ENCODE measurements around the gene LYPD1. TPM values are rescaled to one million over a fixed set of nuclear protein-coding genes. Genes with fewer than 3 reads are reported as not detected.

Gene LYPD1
- total RNA-seq, 2 donors from 2014 or later: 0.18 TPM; not detected in 1

DNA sequence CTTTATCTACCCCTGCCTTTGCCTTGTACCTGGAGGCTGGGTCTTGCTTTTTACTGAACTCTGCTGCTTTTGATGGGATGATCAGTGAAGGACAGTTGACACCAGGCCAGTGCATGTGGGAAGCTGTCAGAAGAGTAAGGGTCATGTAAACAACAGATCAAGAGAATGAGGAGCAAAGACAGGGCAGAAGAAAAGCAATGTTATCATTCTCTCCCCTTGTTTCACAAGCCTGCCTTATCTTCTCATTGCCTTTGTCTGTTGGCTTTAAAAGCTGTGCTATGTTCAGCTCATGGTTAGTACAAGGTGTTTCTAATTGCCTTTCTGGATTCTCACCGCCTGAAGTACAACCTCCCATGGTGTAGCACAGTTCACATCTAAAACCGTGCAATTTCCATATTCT lies 27.6 kb downstream of the LYPD1 start:
- Histone ChIP-seq H3K36me3 (no peaks in the 10 kb centered on the region), H3K4me3 (no peak overlapping the region), H3K9me3 (no peaks in the 10 kb centered on the region), H3K4me1 (replicated peaks) (no peaks in the 10 kb centered on the region), H3K27me3 (replicated peaks; ENCODE audit: insufficient read depth) (no peaks in the 10 kb centered on the region), H3K27ac (no peak overlapping the region)
- no peak for DNase-seq (ENCODE audit: low spot score)
- WGBS: 71% methylated on average over 2 of the region's 2 CpGs
- TF ChIP-seq CTCF (IDR thresholded peaks at IDR 0.05): no peak
- no peak for TF ChIP-seq POLR2A (IDR thresholded peaks at IDR 0.05)
- no peak for TF ChIP-seq POLR2AphosphoS5 (IDR thresholded peaks at IDR 0.05)
- intact Hi-C loops (cut with DNase I): loop anchor here (10.0 kb wide), 1 partner anchor 922 kb away; the partner anchor contains the start of gene NCKAP5

GRCh38 chr2:132641819-132642218 lies 28.2 kb downstream of the LYPD1 start:
- H3K4me1 ChIP-seq (replicated peaks): no peaks in the 10 kb centered on the region
- intact Hi-C loops (cut with DNase I): loop anchor here (10.0 kb wide), 1 partner anchor 923 kb away; the partner anchor contains the start of gene NCKAP5
- no peak for DNase-seq (ENCODE audit: low spot score)
- no peaks in the 10 kb centered on the region for H3K27me3 ChIP-seq (replicated peaks; ENCODE audit: insufficient read depth)
- no peaks in the 10 kb centered on the region for H3K9me3 ChIP-seq
- H3K4me3 ChIP-seq: no peak overlapping the region
- H3K27ac ChIP-seq: no peak overlapping the region
- H3K36me3 ChIP-seq: no peaks in the 10 kb centered on the region
- TF ChIP-seq POLR2A (IDR thresholded peaks at IDR 0.05) (no peak), CTCF (IDR thresholded peaks at IDR 0.05) (no peak), POLR2AphosphoS5 (IDR thresholded peaks at IDR 0.05) (no peak)

GRCh38 chr2:132640116-132640515 lies 29.9 kb downstream of the LYPD1 start:
- no peak for DNase-seq (ENCODE audit: low spot score)
- Histone ChIP-seq H3K4me3 (no peak overlapping the region), H3K36me3 (no peaks in the 10 kb centered on the region), H3K4me1 (replicated peaks) (no peaks in the 10 kb centered on the region), H3K9me3 (no peaks in the 10 kb centered on the region), H3K27me3 (replicated peaks; ENCODE audit: insufficient read depth) (no peaks in the 10 kb centered on the region), H3K27ac (no peak overlapping the region)
- intact Hi-C loops (cut with DNase I): loop anchor here (10.0 kb wide), 1 partner anchor 925 kb away; the partner anchor contains the start of gene NCKAP5
- no peak for TF ChIP-seq POLR2AphosphoS5 (IDR thresholded peaks at IDR 0.05)
- TF ChIP-seq POLR2A (IDR thresholded peaks at IDR 0.05): no peak
- no peak for TF ChIP-seq CTCF (IDR thresholded peaks at IDR 0.05)

GRCh38 chr2:132638313-132639040 lies 31.5 kb downstream of the LYPD1 start:
- WGBS: 87% methylated on average over 5 of the region's 5 CpGs
- H3K27ac ChIP-seq: no peak overlapping the region

More at GRCh38 chr2:132638313-132639040, 31.5 kb downstream of the LYPD1 start:
- DNase-seq (ENCODE audit: low spot score): no peak
- Histone ChIP-seq H3K4me1 (replicated peaks) (no peaks in the 10 kb centered on the region), H3K4me3 (no peak overlapping the region), H3K36me3 (no peaks in the 10 kb centered on the region), H3K27me3 (replicated peaks; ENCODE audit: insufficient read depth) (no peaks in the 10 kb centered on the region), H3K9me3 (no peaks in the 10 kb centered on the region)
- no peak for TF ChIP-seq POLR2A (IDR thresholded peaks at IDR 0.05)
- no peak for TF ChIP-seq POLR2AphosphoS5 (IDR thresholded peaks at IDR 0.05)
- TF ChIP-seq CTCF (IDR thresholded peaks at IDR 0.05): no peak
- intact Hi-C loops (cut with DNase I): no loop called here
